Heart right ventricle (tissue), 16 donors: Measurements from ENCODE around the gene ZDHHC18. TPM values are rescaled to one million over a fixed set of nuclear protein-coding genes. Genes with fewer than 3 reads are reported as not detected.

Experiments
- ATAC-seq, 8 donors: fragments of 200-7000 bp; cut with Tn5 transposase; one replicate each; pipeline ENCODE4 v1.9.1; 2020; ENCODE audit warnings: mild to moderate bottlenecking in 8 of 8, moderate library complexity in 8 of 8, moderate number of reproducible peaks in 1 of 8
- DNase-seq, 2 donors: peaks; one replicate each; pipeline ENCODE4 v3.0.0-alpha.2; 2020
- H3K27ac ChIP-seq, 10 donors: fragments of 200-600 bp; sonication (generic) in 2 of 10; one replicate each; pipeline versions ENCODE4 v1.5.0 to v1.8.0; 2020 to 2022; ENCODE audit warnings: mild to moderate bottlenecking in 3 of 10
- H3K27me3 ChIP-seq, 7 donors: fragments of 200-600 bp; one replicate each; pipeline ENCODE4 v1.8.0; 2021 to 2022; ENCODE audit warnings: mild to moderate bottlenecking in 2 of 7
- H3K36me3 ChIP-seq, 9 donors: fragments of 200-600 bp; sonication (generic) in 1 of 9; one replicate each; pipeline versions ENCODE4 v1.5.0 to v1.8.0; 2020 to 2022; ENCODE audit warnings: mild to moderate bottlenecking in 2 of 9
- H3K4me1 ChIP-seq, 9 donors: fragments of 200-600 bp; sonication (generic) in 1 of 9; one replicate each; pipeline versions ENCODE4 v1.5.0 to v1.8.0; 2020 to 2022; ENCODE audit warnings: mild to moderate bottlenecking in 4 of 9
- H3K4me3 ChIP-seq, 10 donors: fragments of 200-600 bp; sonication (generic) in 2 of 10; one replicate each; pipeline versions ENCODE4 v1.5.0 to v1.8.0; 2020 to 2022; ENCODE audit warnings: mild to moderate bottlenecking in 7 of 10, moderate library complexity in 2 of 10
- H3K9me3 ChIP-seq, 11 donors: fragments of 200-600 bp in 10 of 11; sonication (generic) in 2 of 11; one replicate each; pipeline versions ENCODE4 v1.5.0 to v1.8.0; 2013 to 2022; ENCODE audit warnings: mild to moderate bottlenecking in 2 of 11, control low read depth in 1 of 11, moderate library complexity in 1 of 11
- CTCF ChIP-seq, 9 donors: fragments of 200-600 bp; sonication (generic) in 2 of 9; IDR thresholded peaks; one replicate each; pipeline versions ENCODE4 v1.5.0 to v1.8.0; 2021 to 2022; ENCODE audit warnings: antibody characterized with exemption in 9 of 9, mild to moderate bottlenecking in 5 of 9, moderate library complexity in 1 of 9
- WGBS, 2 donors: extraction: QIAGEN DNeasy Blood & Tissue Kit; methylation state at CpG; one replicate each; pipeline ENCODE4 v1.1.7; 2013; ENCODE audit warnings: inconsistent platforms in 1 of 2; 5-methylcytosine and 5-hydroxymethylcytosine counted together
- intact Hi-C, 10 donors: fragments of 100-400 bp; cut with DNase I; formaldehyde crosslinking; loops; one replicate each; pipeline versions ENCODE4 v1.11.1 to v1.14.2; 2022
- polyA plus RNA-seq, 2 donors: library from polyadenylated mRNA; stranded (reverse); fragments of 200-250 nt; gene quantifications; one replicate each; pipeline ENCODE4 v1.2.3, GENCODE V29; 2013
- total RNA-seq, 10 donors: library from RNA; stranded (reverse); fragmentation: NEBNext Ultra II Directional in 3 of 10; extraction: Animal tissue kit (Norgen Biotek cat#: 25700) in 3 of 10; gene quantifications; one replicate each; pipeline versions ENCODE4 v1.2.1 to v1.2.4, GENCODE V29; 2021 to 2023
- donor health status: Arrhythmogenic right ventricular cardiomyopathy.
- donor health status: ischemic (EF 13 %, LVEDD 7.1; RV severe dilation, severe dysfunction).
- donor health status: healthy with polysubstance abuse.
- donor health status: DM: no; HTN: yes; CAD: no.
- donor health status: DM: no; HTN: no; CAD: no.
- donor health status: ischemic (EF 25% LVEDD 6.9; RV normal size, moderate dysfunction).
- donor health status: ischemic (EF 25% LVEDD 5.7; RV mildly dilated, moderate dysfunction).
- donor health status: healthy.
- donor health status: DM: yes; HTN: yes; CAD: no.
- donor health status: Ischemic cardiomyopathy.
- donor health status: ischemic (EF 35%, LVEDD 5.7; RV mildly dilated, moderate dysfunction).
- donor health status: nonischemic (EF 11% LVEDD 7.7; RV severe dilation, severe dysfunction).
- donor health status: DM: yes; HTN: yes; CAD: no.
- donor health status: PGD.
- donor health status: ischemic (EF 29% LVEDD 5.4; RV normal size, mild dysfunction).
- donor health status: nonischemic (EF 23%, LVEDD 6.1; RV moderate dilation, normal function).

The ZDHHC18 gene
- total and polyA plus RNA-seq, 12 donors, result 7.4 to 19.1 (median 11.8) TPM

- peak in 2 of 8 donors; percentile 10 to 47 for ATAC-seq
- intact Hi-C loops, result no loop called here
- no peaks in the 10 kb centered on the region for H3K9me3 ChIP-seq
- WGBS, 2 donors, result 60 to 73% methylated on average over 1 of the region's 1 CpG
- peak overlapping the region in 1 of 10 donors; percentile 24 for H3K27ac ChIP-seq
- H3K27me3 ChIP-seq, result no peaks in the 10 kb centered on the region
- peaks cover 4 to 37% (median 30%) of the 10 kb centered on the region in 9 donors for H3K4me1 ChIP-seq
- TF ChIP-seq CTCF (IDR thresholded peaks at IDR 0.05), result peak in 7 of 9 donors; percentile 16 to 51 (median 30)
- no peak for DNase-seq
- H3K4me3 ChIP-seq, result no peak overlapping the region
- peaks cover 0 to 85% (median 53%) of the 10 kb centered on the region in 9 donors for H3K36me3 ChIP-seq
These were observed 60.6 kb downstream of the ZDHHC18 start for GRCh38 chr1:26887125-26887524.

- Histone ChIP-seq H3K36me3 (peaks cover 0 to 85% (median 47%) of the 10 kb centered on the region in 9 donors), H3K27me3 (no peaks in the 10 kb centered on the region), H3K4me3 (no peak overlapping the region), H3K27ac (peak overlapping the region in 1 of 10 donors; percentile 15), H3K9me3 (no peaks in the 10 kb centered on the region), H3K4me1 (peaks cover 4 to 37% (median 30%) of the 10 kb centered on the region in 9 donors)
- ATAC-seq (no peak), DNase-seq (no peak)
- intact Hi-C loops, result no loop called here
- no peak for TF ChIP-seq CTCF (IDR thresholded peaks at IDR 0.05)
- WGBS, 2 donors, result 95 to 97% methylated on average over 1 of the region's 1 CpG
These were observed 61.7 kb downstream of the ZDHHC18 start for GRCh38 chr1:26888231-26888630.

- peak within 1 kb of the TSS; percentile 82 to 98 (median 92) for H3K27ac ChIP-seq
- H3K9me3 ChIP-seq, result no peaks in the 10 kb centered on the region
- WGBS, 2 donors, result 1 to 2% methylated on average over 89 of the region's 89 CpGs
- H3K4me1 ChIP-seq, result peaks cover 4 to 39% (median 30%) of the 10 kb centered on the region in 9 donors
- peaks cover 0 to 85% (median 40%) of the 10 kb centered on the region in 9 donors for H3K36me3 ChIP-seq
- intact Hi-C loops, result loop anchor here in 1 of 10 donors (2.0 kb wide), 1 partner anchor 31 kb away; the partner anchor contains the start of gene NUDC
- peak; percentile 80 to 82 for DNase-seq
- no peaks in the 10 kb centered on the region for H3K27me3 ChIP-seq
- peak; percentile 91 to 96 (median 95) for ATAC-seq
- no peak for TF ChIP-seq CTCF (IDR thresholded peaks at IDR 0.05)
- peak within 1 kb of the TSS; percentile 59 to 99 (median 93) for H3K4me3 ChIP-seq
These were observed 63.3 kb downstream of the ZDHHC18 start, which contains the start of gene GPN2 for GRCh38 chr1:26889551-26890466. Gene GPN2, minus strand, starts transcription at chr1:26890283. Its CDS starts 187 bp downstream, at chr1:26890096.

GRCh38 chr1:26890467-26890796, 63.9 kb downstream of the ZDHHC18 start:
- Histone ChIP-seq H3K9me3 (no peaks in the 10 kb centered on the region), H3K27ac (peak overlapping the region; percentile 82 to 98 (median 92)), H3K4me3 (peak overlapping the region; percentile 59 to 99 (median 93)), H3K4me1 (peaks cover 4 to 41% (median 30%) of the 10 kb centered on the region in 9 donors), H3K27me3 (no peaks in the 10 kb centered on the region), H3K36me3 (peaks cover 0 to 85% (median 34%) of the 10 kb centered on the region in 9 donors)
- TF ChIP-seq CTCF (IDR thresholded peaks at IDR 0.05), result no peak
- DNase-seq (no peak), ATAC-seq (peak; percentile 32 to 56 (median 50))
- intact Hi-C loops, result loop anchor here in 1 of 10 donors (2.0 kb wide), 1 partner anchor 30 kb away; the partner anchor contains the start of gene NUDC
- WGBS, 2 donors, result 2 to 3% methylated on average over 12 of the region's 12 CpGs
